G401 (cell line): ENCODE results near the gene PPP1R3G. TPM values are rescaled to one million over a fixed set of nuclear protein-coding genes. Genes with fewer than 3 reads are reported as not detected.
A peak's percentile ranks its signal among the peaks of the same experiment; 100 is the strongest.

Experiments used
- DNase-seq: peaks from one replicate; pipeline ENCODE4 v3.0.0-alpha.2; 2015; ENCODE audit warnings: low spot score
- in situ Hi-C: cut with HindIII; loops from 2 replicates; pipeline ENCODE4 v1.10.0; 2016; ENCODE audit warnings: low sequenced_read_pairs, mixed read lengths
- total RNA-seq: library from RNA; depleted of rRNA; stranded (reverse); fragments of >200 nt; shearing (Covaris generic); gene quantifications from 2 replicates; pipeline ENCODE4 v1.2.3, GENCODE V29; 2014

Gene PPP1R3G
- total RNA-seq, 1 experiment from 2014 or later, result 0.58 TPM

- no peak for DNase-seq
- in situ Hi-C loops, result no loop called here
Measured at GRCh38 chr6:5067305-5067704, 17.8 kb upstream of the PPP1R3G start.

- no peak for DNase-seq
- in situ Hi-C loops, result no loop called here
Measured at GRCh38 chr6:5068153-5068751, 16.9 kb upstream of the PPP1R3G start.

- in situ Hi-C loops, result no loop called here
- no peak for DNase-seq
Measured at GRCh38 chr6:5071216-5071615, 13.9 kb upstream of the PPP1R3G start.

GRCh38 chr6:5072440-5072839 is 12.7 kb upstream of the PPP1R3G start:
- no peak for DNase-seq
- in situ Hi-C loops, result no loop called here

- DNase-seq, result no peak
- in situ Hi-C loops, result no loop called here
Measured at GRCh38 chr6:5073992-5074391, 11.1 kb upstream of the PPP1R3G start.

- in situ Hi-C loops, result no loop called here
Measured at GRCh38 chr6:5076931-5077330, 8.2 kb upstream of the PPP1R3G start.

GRCh38 chr6:5078121-5078669 is 6.9 kb upstream of the PPP1R3G start:
- in situ Hi-C loops, result no loop called here
- DNase-seq, result no peak

More at GRCh38 chr6:5076931-5077330, 8.2 kb upstream of the PPP1R3G start:
- DNase-seq, result no peak

GRCh38 chr6:5079692-5080091 is 5.4 kb upstream of the PPP1R3G start:
- no peak for DNase-seq
- in situ Hi-C loops, result no loop called here

- in situ Hi-C loops, result no loop called here
- no peak for DNase-seq
Measured at GRCh38 chr6:5080574-5080973, 4.6 kb upstream of the PPP1R3G start.

GRCh38 chr6:5081182-5081581 is 4.0 kb upstream of the PPP1R3G start:
- DNase-seq, result no peak
- in situ Hi-C loops, result no loop called here

GRCh38 chr6:5081955-5082354 is 3.2 kb upstream of the PPP1R3G start:
- in situ Hi-C loops, result no loop called here
- no peak for DNase-seq

GRCh38 chr6:5082487-5083306 is 2.4 kb upstream of the PPP1R3G start:
- DNase-seq, result no peak
- in situ Hi-C loops, result no loop called here

- in situ Hi-C loops, result no loop called here
- DNase-seq, result no peak
Measured at GRCh38 chr6:5083307-5083583, 1.9 kb upstream of the PPP1R3G start.

- no peak for DNase-seq
- in situ Hi-C loops, result no loop called here
Measured at GRCh38 chr6:5083813-5084359, 1.3 kb upstream of the PPP1R3G start.

- DNase-seq, result no peak
- in situ Hi-C loops, result no loop called here
Measured at GRCh38 chr6:5084360-5084780, 771 bp upstream of the PPP1R3G start.

GRCh38 chr6:5085648-5086293 is 630 bp downstream of the PPP1R3G start:
- in situ Hi-C loops, result no loop called here
- no peak for DNase-seq

GRCh38 chr6:5086294-5086890 is 1.3 kb downstream of the PPP1R3G start:
- no peak for DNase-seq
- in situ Hi-C loops, result no loop called here

- in situ Hi-C loops, result no loop called here
- peak; percentile 17 for DNase-seq
Measured at GRCh38 chr6:5087389-5087788, 2.2 kb downstream of the PPP1R3G start.

GRCh38 chr6:5088780-5089179 is 3.6 kb downstream of the PPP1R3G start:
- in situ Hi-C loops, result no loop called here

More at GRCh38 chr6:5088780-5089179, 3.6 kb downstream of the PPP1R3G start:
- no peak for DNase-seq
